HG03439 (cell line): ENCODE measurements around the gene PLEKHA8.
"Not testable (repeated sequence)": the region's sequence is repeated elsewhere in the genome, so short reads cannot be mapped to it uniquely, and the experiment has no call there.

Experiments used
- ATAC-seq: cut with Tn5 transposase; IDR thresholded peaks from one replicate; pipeline ENCODE4 v1.9.1; 2021; ENCODE audit warnings: mild to moderate bottlenecking, moderate library complexity; ENCODE audit not compliant: unreplicated experiment

PLEKHA8 gene

DNA sequence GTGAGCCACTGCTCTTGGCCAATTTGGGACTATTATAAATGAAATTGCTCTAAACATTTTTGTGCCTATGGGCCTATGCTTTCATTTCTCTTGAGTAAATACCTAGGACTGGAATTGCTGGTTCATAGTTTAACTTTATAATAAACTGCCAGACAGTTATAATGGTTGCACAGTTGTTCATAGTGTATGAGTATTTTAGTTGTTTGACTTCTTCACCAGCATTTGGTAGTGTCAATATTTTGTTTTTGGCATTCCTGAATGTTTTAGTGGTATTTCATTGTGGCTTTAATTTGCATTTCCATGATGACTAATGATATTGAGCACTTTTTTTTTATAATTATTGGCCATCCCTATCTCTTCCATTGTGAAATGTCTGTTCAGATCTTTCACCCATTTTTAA is 29.5 kb downstream of the PLEKHA8 start:
- ATAC-seq, result no peak

DNA sequence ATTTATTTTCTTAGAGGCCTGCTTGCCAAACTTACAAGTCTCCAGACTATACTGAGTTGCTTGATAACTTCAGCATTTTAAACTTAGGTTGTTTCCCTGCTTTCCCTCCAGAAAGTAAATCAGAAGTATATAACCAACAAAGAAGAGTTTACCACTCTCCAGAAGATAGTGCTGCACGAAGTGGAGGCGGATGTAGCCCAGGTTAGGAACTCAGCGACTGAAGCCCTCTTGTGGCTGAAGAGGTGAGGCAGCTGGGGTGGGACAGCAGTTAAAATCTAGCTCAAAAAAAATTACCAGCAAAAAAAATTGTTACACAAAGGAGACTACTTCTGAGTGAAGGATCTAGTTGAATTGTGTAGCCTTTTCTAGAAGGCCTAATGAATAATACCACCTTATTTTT is 33.6 kb downstream of the PLEKHA8 start:
- ATAC-seq, result not testable (repeated sequence)

DNA sequence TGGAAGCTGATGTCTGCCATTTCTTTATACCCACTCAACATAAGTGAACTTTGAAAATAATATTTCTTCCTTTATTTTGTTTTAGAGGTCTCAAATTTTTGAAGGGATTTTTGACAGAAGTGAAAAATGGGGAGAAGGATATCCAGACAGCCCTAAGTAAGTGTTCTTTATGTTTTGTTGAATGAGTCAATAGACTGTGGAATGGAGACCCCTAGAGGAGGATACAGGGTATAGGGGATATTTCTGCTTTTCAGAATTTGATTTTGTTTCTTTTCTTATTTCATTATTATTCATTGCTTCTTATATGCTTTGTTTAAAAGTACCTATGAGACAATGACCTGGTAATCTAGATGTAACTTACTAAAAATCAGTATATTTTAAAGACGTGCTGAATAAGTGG is 34.4 kb downstream of the PLEKHA8 start:
- ATAC-seq, result no peak

DNA sequence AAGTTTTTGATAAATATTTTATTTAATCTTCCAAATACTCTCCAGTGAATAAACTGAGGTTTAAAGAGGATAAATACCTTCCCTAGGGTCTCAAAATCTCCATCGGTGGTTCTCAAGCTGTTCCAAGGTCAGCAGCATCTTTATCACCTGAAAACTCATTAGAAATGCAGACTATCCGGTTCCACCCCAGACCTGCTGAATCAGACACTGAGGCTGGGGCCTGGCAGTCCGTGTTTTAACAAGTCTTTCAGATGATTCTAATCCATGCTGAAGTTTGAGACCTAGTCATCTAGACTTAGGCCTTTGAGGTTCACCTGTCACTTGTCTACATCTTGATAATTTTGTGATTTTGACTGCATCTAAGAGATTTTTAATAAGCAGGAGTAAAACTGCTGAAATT is 37.5 kb downstream of the PLEKHA8 start:
- no peak for ATAC-seq

DNA sequence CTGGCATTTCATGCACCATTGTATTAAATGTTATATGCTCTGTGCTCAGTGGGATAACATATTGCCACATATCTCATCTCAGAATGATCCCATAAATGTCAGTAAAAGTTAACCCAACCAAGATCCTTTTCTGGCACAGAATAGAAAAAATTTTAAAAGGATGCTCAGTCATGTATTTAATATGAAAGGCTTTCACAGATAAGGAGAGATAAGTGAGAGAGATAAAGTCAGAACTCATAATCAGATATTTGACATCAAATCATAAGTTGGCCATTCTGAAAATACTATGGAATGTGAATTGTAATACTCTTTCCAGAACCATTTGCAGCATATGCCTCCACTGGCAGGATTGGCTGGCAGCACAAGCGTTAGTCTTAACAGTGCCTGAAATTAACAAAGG is 38.5 kb downstream of the PLEKHA8 start:
- no peak for ATAC-seq

DNA sequence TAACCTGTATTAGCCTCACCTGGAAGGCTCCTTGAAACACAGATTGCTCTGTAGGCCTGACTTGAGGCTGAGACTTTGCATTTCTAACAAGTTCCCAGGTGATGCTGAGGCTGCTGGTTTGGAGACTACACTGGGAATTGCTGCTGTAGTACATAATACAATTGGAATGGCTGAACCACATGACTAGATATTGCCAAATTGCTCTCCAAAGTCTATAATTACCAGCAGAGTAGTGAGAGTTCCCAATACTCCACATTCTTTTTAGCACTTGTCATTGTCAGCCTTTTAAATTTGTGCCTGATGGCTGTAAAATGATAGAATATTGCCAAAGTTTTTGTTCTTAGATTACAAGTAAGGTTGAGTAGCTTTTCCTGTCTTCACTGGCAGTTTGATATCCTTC is 39.9 kb downstream of the PLEKHA8 start:
- no peak for ATAC-seq

DNA sequence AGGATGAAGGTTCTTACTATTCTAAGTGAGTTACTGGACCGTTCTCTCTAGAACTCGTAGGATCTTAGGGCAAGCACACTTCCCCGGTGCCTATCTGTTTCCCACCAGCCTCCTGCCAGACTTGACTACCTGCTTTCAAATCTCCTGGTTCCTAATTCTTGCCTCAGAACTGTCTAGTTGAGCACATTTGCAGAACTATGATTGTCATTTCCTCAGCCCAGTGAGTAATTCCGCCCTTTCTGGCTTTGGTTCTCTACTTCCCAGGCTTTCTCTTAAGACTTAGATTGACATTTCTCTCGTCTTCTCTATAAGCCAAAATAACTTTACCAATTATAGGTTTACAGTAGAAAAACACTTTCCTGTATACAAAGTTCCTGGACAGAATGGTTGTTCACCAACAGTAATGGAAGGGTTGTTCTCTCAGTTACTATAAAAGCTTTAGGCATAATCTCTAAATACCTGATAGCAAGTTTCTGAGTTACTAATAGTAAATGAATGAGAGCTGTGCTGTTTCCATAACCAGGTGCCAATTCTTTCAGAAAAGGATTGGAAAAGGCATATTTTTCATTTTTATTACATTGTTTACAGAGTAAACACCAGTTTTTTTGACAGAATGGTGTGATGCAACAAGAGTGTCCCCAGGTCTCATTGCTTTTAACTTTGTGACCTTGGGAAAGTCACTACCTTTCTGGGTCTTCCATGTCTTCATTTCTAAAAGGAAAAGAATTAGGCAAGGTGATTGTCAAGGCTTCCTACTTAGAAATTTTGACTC is 41.1 kb downstream of the PLEKHA8 start:
- ATAC-seq, result no peak

DNA sequence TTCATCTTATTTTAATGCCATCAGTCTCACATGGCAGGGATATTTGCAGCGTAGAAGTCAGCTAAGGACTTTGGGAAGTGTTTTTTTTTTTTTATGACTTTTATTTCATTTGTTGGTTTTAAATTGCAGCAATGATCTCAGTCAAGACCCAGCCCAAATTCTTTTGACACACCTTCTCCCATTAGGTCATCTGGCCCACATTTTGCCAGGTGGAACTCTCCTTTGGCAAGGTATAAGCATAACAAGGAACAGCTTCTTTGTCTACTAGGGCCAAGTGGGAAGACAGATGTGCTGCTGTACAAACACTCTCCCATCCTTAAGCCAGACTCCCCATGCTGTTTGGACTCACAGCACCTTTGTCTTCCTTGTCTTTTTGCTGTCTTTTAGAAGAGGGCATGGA is 41.8 kb downstream of the PLEKHA8 start:
- ATAC-seq, result no peak

DNA sequence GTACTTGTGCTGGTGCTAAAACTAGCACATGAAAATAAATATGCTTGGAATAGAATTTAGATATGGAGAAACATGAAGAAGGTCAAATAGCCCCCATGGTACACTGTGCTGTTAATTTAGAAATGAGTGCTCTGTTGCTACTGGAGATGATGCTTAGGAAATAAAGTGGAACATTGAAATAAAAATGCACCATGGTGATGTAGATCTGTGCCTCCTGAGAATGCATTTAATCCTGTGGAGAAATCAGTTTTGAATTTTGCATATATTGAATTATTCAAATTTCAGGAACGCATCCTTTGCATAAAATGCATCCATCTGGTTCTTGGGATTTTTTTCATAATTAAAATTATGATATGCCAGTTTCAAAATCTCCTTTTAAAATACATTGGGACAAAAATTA is 44.5 kb downstream of the PLEKHA8 start:
- no peak for ATAC-seq

DNA sequence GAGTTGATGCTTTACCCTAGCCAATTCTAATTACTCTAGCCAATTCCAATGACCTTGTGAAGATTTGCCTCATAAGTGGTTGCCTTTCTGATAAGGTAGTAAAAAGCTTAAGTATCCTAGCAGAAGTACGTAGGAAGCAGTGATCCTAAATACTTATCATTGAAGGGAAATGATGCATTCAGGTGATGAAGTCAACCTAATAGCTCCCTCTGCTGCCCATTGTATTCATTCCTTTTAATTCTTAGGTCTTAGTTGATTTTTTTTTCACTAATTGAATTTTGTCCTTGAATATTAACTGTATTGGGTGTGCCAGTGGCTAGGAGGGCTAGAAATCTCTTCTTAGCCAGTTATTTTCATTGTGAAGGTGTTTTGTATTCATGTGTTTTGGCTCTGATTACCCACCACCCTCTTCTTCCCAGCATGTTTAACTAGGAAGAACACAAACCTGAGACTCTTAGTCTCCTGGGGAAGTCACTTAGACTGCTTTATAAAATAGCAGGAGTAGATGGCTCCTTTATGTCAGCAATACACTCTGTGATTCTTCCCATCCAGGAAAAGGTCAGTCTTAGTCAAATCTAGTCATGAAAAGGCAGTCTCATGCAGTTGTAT is 46.3 kb downstream of the PLEKHA8 start:
- ATAC-seq, result no peak

DNA sequence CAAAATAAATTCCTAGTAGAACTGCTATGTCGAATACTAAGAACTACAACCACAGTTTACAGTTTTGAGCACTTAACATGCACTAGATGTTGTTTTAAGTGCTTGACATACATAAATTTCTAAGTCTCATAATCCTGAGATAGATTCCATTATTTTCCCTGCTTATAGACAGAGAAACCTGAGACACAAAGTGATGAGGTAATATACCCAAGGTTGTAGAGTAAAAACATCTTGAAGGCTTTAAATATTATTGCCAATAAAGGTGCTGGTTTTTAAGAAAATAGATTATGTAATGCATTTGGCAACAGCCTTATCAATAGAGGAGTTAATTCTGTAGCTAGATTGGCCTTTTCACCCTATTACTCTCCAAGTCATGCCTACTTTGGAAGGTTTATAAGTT is 48.2 kb downstream of the PLEKHA8 start:
- ATAC-seq, result no peak

DNA sequence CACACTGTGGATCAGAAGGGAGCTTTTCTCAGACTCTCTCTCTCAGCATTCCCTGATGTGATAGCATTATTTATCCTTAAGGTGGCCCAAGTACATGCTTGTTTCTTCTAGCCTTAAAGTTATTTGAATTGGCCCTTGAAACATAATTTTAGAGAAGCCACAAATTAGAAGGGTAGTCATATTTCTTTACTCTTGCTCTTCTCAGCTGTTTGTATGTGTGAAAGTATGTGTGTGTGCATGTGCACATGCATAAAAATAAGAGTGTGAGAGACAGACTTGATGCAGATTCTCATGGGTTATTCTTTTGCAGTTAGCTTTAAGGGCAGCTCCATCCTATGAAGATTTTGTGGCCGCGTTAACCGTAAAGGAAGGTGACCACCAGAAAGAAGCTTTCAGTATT is 50.1 kb downstream of the PLEKHA8 start:
- no peak for ATAC-seq

DNA sequence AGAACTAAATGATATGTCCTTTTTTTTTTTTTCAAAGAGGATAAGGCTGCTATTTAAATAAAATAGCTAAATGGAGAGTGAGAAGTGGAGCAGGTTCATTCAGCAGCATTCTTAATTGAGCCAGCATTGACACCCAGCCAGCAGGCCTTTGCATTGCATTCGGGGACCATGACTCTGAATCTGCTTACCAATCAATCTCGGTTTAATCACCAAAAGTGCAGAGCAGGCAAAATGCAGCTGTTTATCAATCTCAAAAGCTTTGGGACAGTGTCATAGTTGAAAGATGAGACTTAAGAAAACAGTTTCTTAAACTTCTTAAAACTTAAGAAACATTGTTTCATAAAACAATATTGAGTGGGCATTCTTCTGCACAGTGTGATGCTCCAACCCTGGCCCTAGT is 51.7 kb downstream of the PLEKHA8 start:
- ATAC-seq, result no peak

DNA sequence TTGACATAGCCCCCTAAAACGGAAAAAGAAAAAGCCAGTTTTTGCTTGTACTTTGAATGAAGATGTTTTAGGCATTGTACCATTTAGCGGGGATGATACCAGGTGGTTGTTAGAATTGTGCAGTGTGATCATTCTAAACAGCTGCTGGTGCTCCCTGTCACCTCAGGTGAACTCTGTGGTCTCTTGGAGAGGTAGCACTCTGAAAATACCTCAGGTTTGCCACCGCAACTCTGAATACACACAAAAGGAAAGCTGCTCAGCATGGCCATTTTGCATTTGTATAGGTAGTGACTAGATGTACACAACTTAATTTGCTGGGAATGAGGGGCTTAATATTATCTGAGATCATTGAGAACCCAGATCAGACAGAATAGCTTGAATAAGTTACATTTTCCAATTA is 52.6 kb downstream of the PLEKHA8 start:
- ATAC-seq, result no peak

DNA sequence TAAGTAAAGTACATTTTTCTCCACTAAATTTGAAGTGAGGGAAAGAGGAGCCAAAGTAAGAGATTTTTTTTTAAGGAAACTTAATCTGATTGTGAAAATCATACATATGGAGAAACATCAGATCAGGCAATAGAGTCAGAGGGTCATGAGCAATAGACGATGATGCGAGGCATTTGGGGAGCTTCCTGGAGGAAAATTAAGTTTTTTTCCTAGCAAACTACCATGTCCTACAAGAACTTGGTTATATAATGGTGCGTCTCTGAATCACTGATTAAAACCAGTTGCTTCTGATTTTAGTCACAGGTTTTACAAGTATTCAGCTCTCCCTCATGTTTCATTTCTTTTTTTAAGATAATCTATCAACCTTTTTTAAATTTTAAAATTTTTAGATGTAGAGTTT is 54.5 kb downstream of the PLEKHA8 start:
- ATAC-seq, result no peak

DNA sequence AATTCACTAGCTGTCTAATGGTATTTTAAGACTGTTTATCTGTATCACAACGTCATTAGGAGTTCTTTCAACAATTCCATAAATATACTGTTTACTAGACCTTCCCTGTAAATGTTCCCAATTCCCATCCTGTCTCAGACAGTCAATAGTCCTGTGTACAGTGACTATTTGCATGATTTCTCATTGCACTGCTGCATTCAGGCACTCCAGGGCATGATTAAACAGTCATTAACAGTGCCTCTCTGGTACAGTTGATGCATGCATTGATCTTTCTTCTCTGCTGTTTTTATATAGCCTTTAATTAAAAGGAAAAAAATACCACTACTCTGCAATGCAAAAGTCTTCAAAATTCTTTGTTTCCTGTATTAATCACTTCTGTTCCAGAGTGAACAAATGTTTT is 55.1 kb downstream of the PLEKHA8 start:
- no peak for ATAC-seq

DNA sequence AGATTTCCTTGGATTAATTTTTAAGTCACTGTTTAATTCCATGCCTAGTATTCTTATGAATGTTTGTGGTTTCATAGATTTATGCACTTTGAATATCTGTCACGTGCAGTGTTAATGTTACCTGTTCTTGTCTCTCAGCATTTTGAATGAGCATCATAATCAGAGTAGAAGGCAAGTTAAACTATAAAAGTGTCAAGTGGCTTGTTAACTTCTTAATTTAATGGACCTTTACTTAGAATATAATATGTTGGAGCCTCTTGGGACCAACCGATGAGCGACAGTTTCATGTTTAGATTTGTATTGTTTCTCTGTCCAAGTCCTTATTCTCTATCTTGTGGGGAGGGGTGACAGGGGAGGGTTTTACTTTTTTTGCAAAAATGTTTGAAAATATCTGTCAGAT is 56.0 kb downstream of the PLEKHA8 start:
- no peak for ATAC-seq

DNA sequence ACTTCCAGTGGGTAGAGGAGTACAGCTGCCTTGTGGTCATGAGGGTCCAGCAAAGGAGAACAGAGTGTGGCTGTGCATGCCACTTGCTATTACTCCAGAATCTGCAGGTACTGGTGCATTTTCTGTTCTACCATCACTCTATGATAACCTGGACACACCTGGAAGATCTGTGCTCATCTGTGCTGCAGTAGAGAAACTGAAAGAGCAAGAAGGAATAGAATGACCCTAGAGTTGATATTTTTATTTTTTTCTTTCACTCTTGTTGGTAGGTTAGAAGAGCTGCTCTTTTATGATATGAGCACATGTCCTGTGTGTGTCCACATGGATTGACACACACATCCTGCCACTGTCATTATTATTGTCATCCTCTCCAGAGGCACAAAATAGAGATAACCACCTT is 58.3 kb downstream of the PLEKHA8 start:
- no peak for ATAC-seq

DNA sequence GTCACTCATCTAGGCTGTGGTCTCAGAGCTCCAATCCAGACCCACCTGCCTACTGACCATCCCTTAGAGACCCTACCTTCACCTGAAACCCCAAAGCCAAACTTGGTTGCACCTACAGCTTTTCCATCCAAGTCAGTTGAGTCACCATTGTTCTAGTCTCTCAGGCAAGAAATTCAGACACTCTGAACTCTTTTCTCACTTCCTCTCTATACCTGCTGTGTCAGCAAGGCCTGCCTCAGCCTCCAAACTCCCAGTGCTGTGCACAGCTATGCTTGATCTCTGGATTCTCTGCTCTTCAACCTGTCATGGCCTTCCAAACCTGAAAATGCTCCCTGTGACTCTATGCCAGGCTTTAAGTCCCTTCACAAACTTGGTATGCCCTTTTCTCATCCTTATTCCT is 59.2 kb downstream of the PLEKHA8 start:
- ATAC-seq, result no peak

DNA sequence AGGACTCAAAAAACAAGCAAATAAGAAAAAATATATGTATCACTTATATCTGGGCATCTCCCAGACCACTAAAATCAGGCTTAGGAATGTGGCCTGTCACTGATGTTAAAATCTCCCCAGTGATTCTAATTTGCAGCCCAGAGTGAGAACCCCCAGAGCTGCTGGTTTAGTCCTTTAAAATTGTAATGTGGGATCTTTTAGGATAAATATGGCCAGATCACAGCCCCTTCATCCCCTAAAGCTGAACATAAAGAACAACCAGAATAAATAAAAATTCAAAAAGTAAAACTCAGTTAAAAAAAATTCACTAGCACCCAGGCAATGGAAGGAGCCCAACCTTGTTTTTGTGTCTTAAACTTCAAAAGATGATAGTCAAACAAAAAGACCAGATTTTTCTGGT is 60.1 kb downstream of the PLEKHA8 start:
- no peak for ATAC-seq

DNA sequence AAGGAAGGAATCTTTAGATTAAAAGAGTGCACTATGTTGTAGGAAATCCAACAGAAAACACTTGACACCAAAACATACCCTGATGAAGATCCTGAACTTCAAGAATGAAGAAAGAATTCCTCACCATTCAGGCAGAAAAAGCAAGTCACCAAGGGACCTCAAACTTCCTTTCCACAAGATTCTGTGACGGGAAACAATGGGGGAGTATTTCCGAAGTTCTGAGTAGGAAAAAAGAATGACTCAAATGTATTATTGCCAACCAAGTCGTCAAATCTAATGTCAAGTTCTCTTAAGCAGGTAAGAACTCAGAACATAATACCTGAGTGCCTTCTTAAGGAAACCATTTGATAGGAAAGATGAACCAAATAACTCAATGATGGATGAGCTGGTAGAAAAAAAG is 61.9 kb downstream of the PLEKHA8 start:
- no peak for ATAC-seq

DNA sequence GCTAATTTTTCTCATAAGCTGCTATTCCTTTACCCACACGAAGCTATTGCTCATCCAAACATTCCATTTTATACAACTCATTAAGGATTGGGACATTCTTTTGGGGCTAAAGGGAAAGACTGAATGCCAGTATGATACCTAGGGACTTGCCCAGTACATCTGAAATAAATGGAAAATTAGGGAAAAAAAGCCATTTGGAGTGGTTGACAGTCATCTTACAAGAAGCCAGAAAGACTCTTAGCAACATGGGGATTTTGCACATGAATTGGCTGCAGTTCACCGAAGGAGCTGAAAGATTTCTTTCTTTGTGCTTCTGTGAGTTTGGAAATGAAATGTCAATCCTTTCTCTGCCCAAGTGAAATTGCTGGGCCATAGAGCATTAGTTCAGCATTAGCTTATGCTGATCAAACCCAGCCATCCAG is 63.3 kb downstream of the PLEKHA8 start:
- no peak for ATAC-seq

DNA sequence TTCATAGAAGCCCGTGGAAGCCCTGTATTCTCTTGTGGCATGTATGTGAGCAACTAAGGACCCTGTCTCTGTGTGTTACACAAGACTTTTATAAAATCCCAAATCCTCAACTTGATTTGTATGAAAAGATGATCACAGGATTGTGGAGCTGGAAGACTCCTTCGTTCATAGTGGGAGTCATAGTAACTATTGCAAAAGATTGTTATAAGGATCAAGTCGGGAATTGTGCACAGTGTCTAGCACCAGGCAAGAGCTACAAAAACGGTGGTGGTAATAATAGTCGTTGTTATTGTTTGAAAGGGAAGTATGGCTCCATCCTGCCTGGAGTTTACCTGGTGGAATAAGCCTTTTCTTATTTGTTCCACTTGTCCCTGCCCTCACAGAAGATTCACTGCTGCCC is 63.8 kb downstream of the PLEKHA8 start:
- ATAC-seq, result no peak
